ENCODE measurements around the gene NCOA5.

Gene NCOA5

GRCh38 chr20:46058599-46059281 is 31.0 kb downstream of the NCOA5 start:
- DNase-seq: no peak

DNA sequence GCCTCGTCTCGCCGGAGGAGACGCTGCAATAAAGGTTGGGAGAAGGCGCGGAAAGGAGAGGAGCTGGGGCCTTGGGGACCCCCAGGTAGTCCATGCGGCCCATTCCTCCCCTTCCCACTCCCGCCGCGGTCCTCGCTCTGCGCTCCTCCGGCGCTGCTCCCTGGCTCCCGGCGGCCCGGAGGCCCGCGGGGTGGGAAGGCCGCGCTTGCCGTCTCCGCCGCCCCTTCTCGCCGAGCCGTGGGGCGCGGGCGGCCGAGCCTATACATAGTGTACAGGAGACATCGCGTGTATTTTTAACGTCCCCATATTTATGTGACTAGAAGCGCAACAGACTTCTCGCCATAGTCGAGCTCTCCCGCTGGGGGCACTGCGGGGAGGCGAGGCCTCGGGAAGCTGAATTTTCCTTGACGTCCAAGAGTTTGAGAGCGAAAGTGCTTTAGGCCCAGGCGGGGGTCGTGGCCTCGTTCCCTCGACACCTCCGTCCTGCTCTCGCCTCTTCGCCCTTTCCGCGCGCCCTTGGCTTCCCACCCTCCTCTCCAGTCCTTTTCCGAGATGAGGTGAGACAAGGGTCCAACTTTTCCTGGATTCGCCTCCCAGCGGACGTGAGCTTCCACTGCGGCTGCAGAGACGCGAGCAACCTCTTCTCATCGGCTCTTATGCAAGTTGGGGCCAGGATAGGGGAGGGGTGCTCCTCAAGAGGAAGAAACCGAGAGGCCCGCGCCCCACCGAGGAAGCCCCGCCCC is 31.7 kb downstream of the NCOA5 start:
- DNase-seq: no peak

DNA sequence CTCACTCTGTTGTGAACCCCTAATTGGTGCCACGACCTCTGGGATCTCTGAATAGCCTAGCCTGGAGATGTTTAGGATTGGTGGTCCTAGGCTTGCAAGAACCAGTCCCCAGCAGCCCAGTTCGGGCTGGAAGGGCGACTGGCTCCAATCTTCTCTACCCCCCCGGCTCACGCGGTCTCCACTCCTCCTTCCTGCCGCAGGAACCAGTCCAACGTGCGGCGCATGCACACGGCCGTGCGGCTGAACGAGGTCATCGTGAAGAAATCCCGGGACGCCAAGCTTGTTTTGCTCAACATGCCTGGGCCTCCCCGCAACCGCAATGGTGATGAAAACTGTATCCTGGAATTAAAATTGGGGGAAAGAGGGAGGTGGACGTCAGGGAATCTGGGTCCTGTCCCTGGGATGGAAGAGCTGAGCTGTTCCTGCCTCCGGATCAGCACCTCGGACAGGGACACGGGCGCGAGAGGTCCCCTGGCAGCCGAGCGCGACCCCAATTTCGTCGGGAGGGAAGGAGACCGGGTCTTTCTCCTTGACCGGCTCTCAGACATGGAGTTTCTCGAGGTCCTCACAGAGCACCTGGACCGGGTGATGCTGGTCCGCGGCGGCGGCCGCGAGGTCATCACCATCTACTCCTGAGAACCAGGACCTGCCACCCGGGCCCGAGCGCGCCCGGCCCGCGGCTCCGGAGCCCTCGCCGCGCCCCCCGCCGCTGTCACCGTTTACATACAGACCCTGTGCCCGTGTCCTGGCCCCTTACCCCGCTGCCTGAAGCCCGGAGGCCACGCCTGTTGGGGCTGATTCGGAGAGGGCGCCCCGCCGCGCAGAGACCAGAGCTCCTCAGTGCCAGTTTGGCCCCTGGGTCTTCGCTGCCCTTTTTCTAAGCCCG is 32.5 kb downstream of the NCOA5 start:
- DNase-seq: no peak

GRCh38 chr20:46056027-46056833 is 33.5 kb downstream of the NCOA5 start:
- no peak for DNase-seq

DNA sequence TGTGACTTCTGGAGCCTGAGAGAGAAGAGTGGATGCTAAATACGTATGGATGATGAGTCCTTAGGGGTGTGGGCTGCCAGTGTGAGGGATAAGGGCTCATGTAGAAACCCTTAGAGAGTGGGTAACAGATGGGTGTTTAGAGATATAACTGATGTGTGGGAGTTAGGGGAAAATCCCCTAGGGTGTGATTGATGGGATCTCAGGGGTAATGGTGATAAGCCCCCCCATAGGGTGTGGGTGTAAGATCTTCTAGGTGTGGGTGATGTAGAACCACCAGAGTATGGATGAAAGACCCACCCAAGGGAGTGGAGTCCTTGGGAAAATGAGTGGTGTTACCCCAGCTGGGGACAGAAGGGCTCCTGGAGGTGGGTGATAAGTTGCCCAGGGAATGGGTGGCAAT is 34.5 kb downstream of the NCOA5 start:
- no peak for DNase-seq

DNA sequence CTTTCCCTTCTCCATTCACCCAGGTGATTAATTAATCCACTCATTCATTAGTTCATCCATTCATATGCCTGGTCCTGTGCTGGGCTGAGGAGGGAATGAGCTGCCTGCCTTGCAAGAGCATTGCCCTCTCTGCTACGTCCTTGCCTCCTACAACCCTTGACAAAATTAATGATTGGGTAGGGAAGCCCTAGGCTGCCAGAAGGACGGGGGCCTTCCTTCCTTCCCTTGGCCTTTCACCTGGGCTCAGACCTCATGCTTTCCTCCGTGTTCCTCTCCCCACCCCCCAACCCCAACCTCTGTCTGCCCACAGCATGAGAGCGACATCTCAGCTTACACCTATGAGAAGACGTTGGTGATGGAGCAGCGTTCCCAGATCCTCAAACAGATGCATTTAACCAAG is 35.2 kb downstream of the NCOA5 start:
- DNase-seq: no peak

DNA sequence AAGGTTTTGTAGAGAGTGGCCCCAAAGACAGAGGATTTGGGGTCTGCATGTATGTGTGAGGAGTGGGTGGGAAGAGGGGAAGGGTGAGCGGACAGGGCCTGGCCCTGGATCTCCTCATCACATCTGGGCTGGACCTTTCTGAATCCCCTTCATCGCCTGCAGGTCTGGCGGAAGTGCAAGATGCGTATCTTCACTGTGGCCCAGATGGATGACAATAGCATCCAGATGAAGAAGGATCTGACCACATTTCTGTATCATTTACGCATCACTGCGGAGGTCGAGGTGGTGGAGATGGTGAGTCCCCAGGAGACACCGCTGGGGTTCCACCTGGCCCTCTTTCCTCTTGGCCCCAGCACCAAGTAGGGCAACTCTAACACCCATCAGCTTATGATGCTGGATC is 36.3 kb downstream of the NCOA5 start:
- no peak for DNase-seq

DNA sequence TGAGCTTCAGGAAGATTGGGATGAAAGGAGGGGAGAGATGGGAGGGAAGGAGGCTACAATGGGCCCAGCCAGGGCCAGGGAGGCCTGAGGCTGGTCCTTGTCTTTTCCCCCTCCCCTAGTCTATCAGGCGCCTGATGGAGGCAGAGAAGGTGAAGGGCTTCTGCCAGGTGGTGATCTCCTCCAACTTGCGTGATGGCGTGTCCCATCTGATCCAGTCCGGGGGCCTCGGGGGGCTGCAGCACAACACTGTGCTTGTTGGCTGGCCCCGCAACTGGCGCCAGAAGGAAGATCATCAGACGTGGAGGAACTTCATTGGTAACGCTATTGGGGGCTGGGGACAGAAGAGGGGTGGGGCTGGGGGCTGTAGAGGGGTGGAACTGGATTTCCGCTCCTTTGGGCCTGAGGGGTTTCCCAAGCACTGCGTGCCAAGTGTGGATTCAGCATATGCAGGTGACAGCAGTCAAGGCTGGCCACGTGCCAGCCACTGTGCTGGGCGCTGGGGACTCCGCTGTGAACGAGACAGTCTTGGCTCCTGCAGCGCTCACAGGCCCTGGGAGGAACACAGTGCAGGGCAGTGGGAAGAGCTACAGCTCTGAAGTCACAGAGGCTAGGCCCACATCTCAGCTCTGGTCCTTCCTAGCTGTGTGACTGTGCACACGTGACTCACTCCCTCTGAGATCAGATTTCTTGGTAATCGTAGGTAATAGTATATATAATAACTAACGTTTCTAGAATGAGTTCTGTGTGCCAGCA is 38.0 kb downstream of the NCOA5 start:
- DNase-seq: no peak

DNA sequence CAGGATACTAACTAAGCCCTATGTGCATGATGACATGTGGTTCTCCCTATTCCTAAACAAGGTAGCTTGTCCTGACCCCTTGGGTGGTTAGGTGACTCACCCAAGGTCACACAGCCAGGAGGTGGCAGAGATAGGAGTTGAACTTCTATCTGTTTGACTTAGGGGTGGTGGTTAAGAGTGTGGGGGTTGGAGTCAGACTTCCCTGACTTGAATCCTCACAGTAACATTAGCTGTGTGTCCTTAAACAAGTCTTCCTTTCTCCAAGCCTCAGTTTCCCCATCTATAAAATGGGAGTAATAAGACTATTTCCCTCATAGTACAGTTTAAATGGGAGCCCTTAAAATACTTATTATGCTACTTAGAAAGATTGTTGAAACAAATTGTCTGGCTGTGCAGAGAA is 38.9 kb downstream of the NCOA5 start:
- DNase-seq: no peak

DNA sequence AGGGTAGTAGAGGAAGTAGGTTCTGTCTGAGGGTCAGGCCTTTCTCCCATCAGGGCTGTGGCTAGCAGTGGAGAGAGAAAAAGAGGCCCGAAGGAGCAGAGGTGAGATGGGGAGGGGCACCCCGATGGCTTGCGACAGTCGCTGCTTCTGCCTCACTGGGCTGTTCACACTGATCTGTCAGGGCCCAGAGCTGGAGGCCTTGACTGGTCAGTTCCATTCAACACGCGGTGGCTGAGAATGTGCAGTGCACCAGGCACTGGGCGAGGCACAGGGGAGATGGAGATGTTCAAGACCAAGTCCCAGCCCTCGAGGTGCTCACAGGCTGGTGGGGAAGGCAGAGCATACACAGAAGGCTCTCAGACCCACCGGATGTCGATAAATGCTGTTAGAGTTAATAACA is 39.3 kb downstream of the NCOA5 start:
- DNase-seq: no peak

DNA sequence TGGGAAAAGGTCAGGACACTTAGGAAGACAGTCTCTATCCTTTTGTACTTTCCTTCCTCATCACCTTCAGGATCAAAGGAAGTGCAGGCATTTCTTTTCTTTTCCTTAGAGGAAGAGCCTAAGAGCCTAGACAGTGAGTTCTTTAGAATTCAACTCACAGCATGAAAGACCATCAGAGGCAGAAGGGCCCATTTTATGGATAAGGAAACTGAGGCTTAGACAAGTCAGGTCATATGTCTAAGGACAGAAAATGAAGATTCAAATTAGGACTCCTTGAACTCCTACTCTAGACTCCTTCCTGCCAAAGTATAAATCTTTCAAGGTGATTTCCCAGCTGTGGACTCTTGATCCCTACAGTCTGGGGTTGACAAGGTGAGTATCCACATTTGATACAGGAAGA is 39.9 kb downstream of the NCOA5 start:
- no peak for DNase-seq

DNA sequence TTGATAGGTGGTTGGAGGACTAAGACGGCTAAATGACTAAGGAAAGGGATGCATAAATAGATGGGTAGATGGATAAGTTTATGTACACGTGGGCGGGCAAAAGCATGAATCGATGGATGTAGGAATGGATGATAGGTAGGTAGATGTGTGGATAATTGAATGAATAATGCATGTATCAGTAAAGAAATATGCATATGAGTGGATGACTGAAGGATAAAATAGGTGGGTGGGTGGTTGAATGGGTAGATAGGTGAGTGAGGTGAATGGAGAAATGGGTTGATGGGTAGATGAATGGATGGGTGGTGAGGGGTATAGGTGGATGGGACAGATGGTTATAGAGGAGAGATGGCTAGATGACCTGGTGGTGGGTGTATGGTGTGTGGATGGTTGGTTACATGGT is 40.6 kb downstream of the NCOA5 start:
- no peak for DNase-seq

DNA sequence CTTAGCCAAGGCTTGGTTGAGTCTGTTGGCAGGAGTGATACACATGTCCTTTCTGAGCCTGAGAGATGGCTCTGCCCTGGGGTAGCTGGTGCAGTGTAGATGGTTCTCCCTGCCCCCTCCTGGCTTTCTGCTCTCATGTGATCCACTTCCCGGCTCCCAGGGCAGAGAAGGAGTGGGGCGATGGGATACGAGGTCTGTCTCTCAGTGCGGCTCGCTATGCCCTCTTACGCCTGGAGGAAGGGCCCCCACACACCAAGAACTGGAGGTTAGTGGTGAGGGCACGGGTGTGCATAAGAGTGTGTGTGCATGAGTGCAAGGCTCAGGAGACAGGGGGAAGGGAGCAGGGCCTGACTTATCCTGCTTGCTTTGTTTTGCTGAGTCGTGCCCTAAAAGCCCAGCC is 41.9 kb downstream of the NCOA5 start:
- DNase-seq: no peak

- DNase-seq: no peak
Observed at GRCh38 chr20:46046588-46047310, 43.0 kb downstream of the NCOA5 start.

GRCh38 chr20:46044896-46045295 is 44.9 kb downstream of the NCOA5 start:
- no peak for DNase-seq

GRCh38 chr20:46043556-46043955 is 46.2 kb downstream of the NCOA5 start:
- DNase-seq: no peak

GRCh38 chr20:46040902-46041535 is 48.7 kb downstream of the NCOA5 start:
- no peak for DNase-seq

- DNase-seq: no peak
Observed at GRCh38 chr20:46037036-46037435, 52.7 kb downstream of the NCOA5 start.

- DNase-seq: no peak
Observed at GRCh38 chr20:46036370-46036769, 53.4 kb downstream of the NCOA5 start.

DNA sequence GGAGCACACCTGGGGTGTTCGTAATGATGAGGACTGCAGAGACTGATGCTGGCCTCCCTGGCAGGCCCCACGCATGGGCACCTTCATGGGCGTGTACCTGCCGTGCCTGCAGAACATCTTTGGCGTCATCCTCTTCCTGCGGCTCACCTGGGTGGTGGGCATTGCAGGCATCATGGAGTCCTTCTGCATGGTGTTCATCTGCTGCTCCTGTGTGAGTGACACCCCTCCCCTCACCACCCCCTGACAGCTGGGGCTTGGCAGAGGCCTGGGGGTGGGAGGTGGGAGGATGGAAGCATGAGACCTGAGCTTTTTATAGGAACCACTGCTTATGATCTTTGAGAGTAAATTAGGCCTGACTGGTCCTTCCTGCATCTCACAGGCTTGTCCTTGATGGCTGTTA is 54.0 kb downstream of the NCOA5 start:
- no peak for DNase-seq

GRCh38 chr20:46035253-46035652 is 54.5 kb downstream of the NCOA5 start:
- DNase-seq: no peak

All from cortex of kidney (tissue), 1 donor.